GM23338 (cell line): ENCODE results near the gene SF3B1. TPM values are rescaled to one million over a fixed set of nuclear protein-coding genes. Genes with fewer than 3 reads are reported as not detected.

Experiments used
- ATAC-seq: fragments of 200-7000 bp; cut with Tn5 transposase; 3 replicates; pipeline ENCODE4 v1.9.1; 2020
- DNase-seq: peaks from one replicate; pipeline ENCODE4 v3.0.0-alpha.2; 2015; ENCODE audit warnings: low spot score
- H2AFZ ChIP-seq: fragments of 200-600 bp; sonication (generic); 2 replicates; pipeline ENCODE4 v1.8.0; 2016; ENCODE audit warnings: antibody characterized with exemption, mild to moderate bottlenecking, moderate library complexity
- H3F3A ChIP-seq: fragments of 200-600 bp; sonication (generic); replicated peaks from 2 replicates; pipeline ENCODE4 v1.8.0; 2017; ENCODE audit warnings: antibody characterized with exemption, mixed run types, low read depth
- H3K27ac ChIP-seq: fragments of 200-600 bp; sonication (generic); 2 replicates; pipeline ENCODE4 v1.6.1; 2016; ENCODE audit warnings: low read depth
- H3K27me3 ChIP-seq: fragments of 200-600 bp; sonication (generic); 2 replicates; pipeline ENCODE4 v1.8.0; 2016; ENCODE audit warnings: mild to moderate bottlenecking, mixed run types, moderate library complexity; ENCODE audit not compliant: insufficient read depth
- H3K36me3 ChIP-seq: fragments of 200-600 bp; sonication (generic); 2 replicates; pipeline ENCODE4 v1.8.0; 2016; ENCODE audit warnings: mild to moderate bottlenecking; ENCODE audit not compliant: insufficient read depth
- H3K4me1 ChIP-seq: fragments of 200-600 bp; sonication (generic); 2 replicates; pipeline ENCODE4 v1.8.0; 2016; ENCODE audit warnings: mild to moderate bottlenecking, moderate library complexity; ENCODE audit not compliant: insufficient read depth
- H3K4me2 ChIP-seq: fragments of 200-600 bp; sonication (generic); 2 replicates; pipeline ENCODE4 v1.7.1; 2017; ENCODE audit warnings: mixed run types
- H3K4me3 ChIP-seq: fragments of 200-600 bp; sonication (generic); 2 replicates; pipeline ENCODE4 v1.6.1; 2016; ENCODE audit warnings: mixed run types
- H3K79me2 ChIP-seq: fragments of 200-600 bp; sonication (generic); replicated peaks from 2 replicates; pipeline ENCODE4 v1.8.0; 2017; ENCODE audit warnings: mild to moderate bottlenecking; ENCODE audit not compliant: insufficient read depth
- H3K9me2 ChIP-seq: fragments of 200-600 bp; sonication (generic); 2 replicates; pipeline ENCODE4 v1.8.0; 2017; ENCODE audit not compliant: insufficient read depth
- H4K20me1 ChIP-seq: fragments of 200-600 bp; sonication (generic); replicated peaks from 2 replicates; pipeline ENCODE4 v1.8.0; 2017; ENCODE audit warnings: mild to moderate bottlenecking; ENCODE audit not compliant: insufficient read depth
- H3K27ac Mint-ChIP-seq: 2 replicates; pipeline ENCODE4 v1.8.0; 2020; ENCODE audit warnings: inconsistent platforms, mild to moderate bottlenecking, moderate library complexity, mixed read lengths
- H3K27me3 Mint-ChIP-seq: 3 replicates; pipeline ENCODE4 v1.8.0; 2022; ENCODE audit warnings: low read depth, mild to moderate bottlenecking, moderate library complexity, mixed read lengths, inconsistent platforms; ENCODE audit not compliant: insufficient read depth, poor library complexity
- H3K36me3 Mint-ChIP-seq: 3 replicates; pipeline ENCODE4 v1.8.0; 2021; ENCODE audit warnings: low read depth, mild to moderate bottlenecking, inconsistent platforms, moderate library complexity, mixed read lengths
- H3K4me1 Mint-ChIP-seq: 3 replicates; pipeline ENCODE4 v1.8.0; 2020; ENCODE audit warnings: mild to moderate bottlenecking, inconsistent platforms, mixed read lengths
- H3K4me3 Mint-ChIP-seq: 3 replicates; pipeline ENCODE4 v1.8.0; 2021; ENCODE audit warnings: moderate library complexity, mild to moderate bottlenecking, inconsistent platforms, mixed read lengths
- H3K9me3 Mint-ChIP-seq: 3 replicates; pipeline ENCODE4 v1.8.0; 2020; ENCODE audit warnings: moderate library complexity, mild to moderate bottlenecking, inconsistent platforms, mixed read lengths
- CREB1 ChIP-seq: fragments of 250-450 bp; sonication (Bioruptor Pico); IDR thresholded peaks from 2 replicates; pipeline ENCODE4 v1.5.0; 2020; ENCODE audit warnings: low read depth, mild to moderate bottlenecking, moderate library complexity
- CTCF ChIP-seq, 2 experiments: fragments of 200-600 bp in 1 of 2; sonication (generic) in 1 of 2; conservative IDR thresholded peaks; 2 replicates each; pipeline versions ENCODE4 v1.5.1 to v1.6.1; 2016 to 2017; ENCODE audit warnings: antibody characterized with exemption in 2 of 2, low read depth in 2 of 2, mild to moderate bottlenecking in 2 of 2, moderate library complexity in 1 of 2
- EZH2 ChIP-seq: fragments of 200-600 bp; sonication (generic); IDR thresholded peaks from one replicate; pipeline ENCODE4 v1.8.0; 2017; ENCODE audit warnings: antibody characterized with exemption, mild to moderate bottlenecking, low read depth; ENCODE audit not compliant: unreplicated experiment
- EZH2phosphoT487 ChIP-seq: fragments of 200-600 bp; sonication (generic); IDR thresholded peaks from one replicate; pipeline ENCODE4 v1.8.1; 2018; ENCODE audit warnings: antibody characterized with exemption; ENCODE audit not compliant: unreplicated experiment
- JUNB ChIP-seq: IDR thresholded peaks from one replicate; pipeline ENCODE4 v1.6.1; 2016; ENCODE audit warnings: antibody characterized with exemption; ENCODE audit not compliant: unreplicated experiment
- NANOG ChIP-seq: IDR thresholded peaks from 2 replicates; pipeline ENCODE4 v1.6.1; 2016; ENCODE audit warnings: antibody characterized with exemption, borderline replicate concordance
- POLR2AphosphoS5 ChIP-seq: IDR thresholded peaks from 2 replicates; pipeline ENCODE4 v1.6.1; 2016; ENCODE audit warnings: antibody characterized with exemption, low read depth
- REST ChIP-seq: IDR thresholded peaks from one replicate; pipeline ENCODE4 v1.6.1; 2018; ENCODE audit warnings: antibody characterized with exemption; ENCODE audit not compliant: unreplicated experiment
- STAT1 ChIP-seq: IDR thresholded peaks from one replicate; pipeline ENCODE4 v1.6.1; 2016; ENCODE audit warnings: antibody characterized with exemption; ENCODE audit not compliant: unreplicated experiment
- ZNF114 ChIP-seq: fragments of 250-450 bp; sonication (Bioruptor Pico); IDR thresholded peaks from 2 replicates; pipeline ENCODE4 v1.5.0; 2020; ENCODE audit warnings: mild to moderate bottlenecking, moderate library complexity
- ZNF331 ChIP-seq: fragments of 250-450 bp; sonication (Bioruptor Pico); IDR thresholded peaks from 2 replicates; pipeline ENCODE4 v1.5.0; 2020; ENCODE audit warnings: low read depth, mild to moderate bottlenecking, moderate library complexity
- polyA plus RNA-seq: library from polyadenylated mRNA; unstranded; fragments of >200 nt; fragmentation: Nextera tagmentation; extraction: Ambion mirVana; gene quantifications from 2 replicates; pipeline ENCODE4 v1.2.1, GENCODE V29; 2016
- total RNA-seq: library from RNA; depleted of rRNA; stranded (reverse); fragments of >200 nt; shearing (Covaris generic); gene quantifications from 2 replicates; pipeline ENCODE4 v1.2.3, GENCODE V29; 2014
- TF ChIP-seq, protein P1 (sequence below): IDR thresholded peaks from 2 replicates; pipeline ENCODE4 v1.6.1; 2016; ENCODE audit warnings: antibody characterized with exemption
- TF ChIP-seq, protein P2 (sequence below): fragments of 250-450 bp; sonication (Bioruptor Pico); IDR thresholded peaks from 2 replicates; pipeline ENCODE4 v1.5.0; 2020; ENCODE audit warnings: mild to moderate bottlenecking, moderate library complexity

Gene SF3B1
- total and polyA plus RNA-seq, 2 experiments from 2014 or later, result 238 to 340 TPM

- no peaks in the 10 kb centered on the region for H3K4me1 ChIP-seq
- no peak overlapping the region for H3K27ac ChIP-seq
- H3F3A ChIP-seq, result no peaks in the 10 kb centered on the region
- DNase-seq (no peak), ATAC-seq (no peak)
- Mint-ChIP-seq H3K4me1 (no peaks in the 10 kb centered on the region), H3K27ac (no peak overlapping the region), H3K4me3 (no peak overlapping the region), H3K27me3 (no peaks in the 10 kb centered on the region), H3K36me3 (peaks cover 96% of the 10 kb centered on the region), H3K9me3 (no peaks in the 10 kb centered on the region)
- H3K4me2 ChIP-seq, result no peak overlapping the region
- H3K79me2 ChIP-seq, result no peaks in the 10 kb centered on the region; the same call in 1 of the 2 replicates
- H3K27me3 ChIP-seq, result no peaks in the 10 kb centered on the region
- peaks cover 15% of the 10 kb centered on the region; the same call in 1 of the 2 replicates for H4K20me1 ChIP-seq
- H3K9me2 ChIP-seq, result no peaks in the 10 kb centered on the region
- TF ChIP-seq ZNF114 (CRISPR knock-in tag) (no peak), JUNB (no peak), CTCF (conservative IDR thresholded peaks at IDR 0.05; ENCODE audit: low read depth in 2 of 2) (no peak), CREB1 (no peak), ZNF331 (CRISPR knock-in tag) (no peak), REST (no peak), EZH2 (no peak), POLR2AphosphoS5 (no peak), NANOG (no peak), EZH2phosphoT487 (no peak), STAT1 (no peak)
- TF ChIP-seq, protein P1, sequence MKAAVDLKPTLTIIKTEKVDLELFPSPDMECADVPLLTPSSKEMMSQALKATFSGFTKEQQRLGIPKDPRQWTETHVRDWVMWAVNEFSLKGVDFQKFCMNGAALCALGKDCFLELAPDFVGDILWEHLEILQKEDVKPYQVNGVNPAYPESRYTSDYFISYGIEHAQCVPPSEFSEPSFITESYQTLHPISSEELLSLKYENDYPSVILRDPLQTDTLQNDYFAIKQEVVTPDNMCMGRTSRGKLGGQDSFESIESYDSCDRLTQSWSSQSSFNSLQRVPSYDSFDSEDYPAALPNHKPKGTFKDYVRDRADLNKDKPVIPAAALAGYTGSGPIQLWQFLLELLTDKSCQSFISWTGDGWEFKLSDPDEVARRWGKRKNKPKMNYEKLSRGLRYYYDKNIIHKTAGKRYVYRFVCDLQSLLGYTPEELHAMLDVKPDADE, result no peak
- TF ChIP-seq, protein P2, sequence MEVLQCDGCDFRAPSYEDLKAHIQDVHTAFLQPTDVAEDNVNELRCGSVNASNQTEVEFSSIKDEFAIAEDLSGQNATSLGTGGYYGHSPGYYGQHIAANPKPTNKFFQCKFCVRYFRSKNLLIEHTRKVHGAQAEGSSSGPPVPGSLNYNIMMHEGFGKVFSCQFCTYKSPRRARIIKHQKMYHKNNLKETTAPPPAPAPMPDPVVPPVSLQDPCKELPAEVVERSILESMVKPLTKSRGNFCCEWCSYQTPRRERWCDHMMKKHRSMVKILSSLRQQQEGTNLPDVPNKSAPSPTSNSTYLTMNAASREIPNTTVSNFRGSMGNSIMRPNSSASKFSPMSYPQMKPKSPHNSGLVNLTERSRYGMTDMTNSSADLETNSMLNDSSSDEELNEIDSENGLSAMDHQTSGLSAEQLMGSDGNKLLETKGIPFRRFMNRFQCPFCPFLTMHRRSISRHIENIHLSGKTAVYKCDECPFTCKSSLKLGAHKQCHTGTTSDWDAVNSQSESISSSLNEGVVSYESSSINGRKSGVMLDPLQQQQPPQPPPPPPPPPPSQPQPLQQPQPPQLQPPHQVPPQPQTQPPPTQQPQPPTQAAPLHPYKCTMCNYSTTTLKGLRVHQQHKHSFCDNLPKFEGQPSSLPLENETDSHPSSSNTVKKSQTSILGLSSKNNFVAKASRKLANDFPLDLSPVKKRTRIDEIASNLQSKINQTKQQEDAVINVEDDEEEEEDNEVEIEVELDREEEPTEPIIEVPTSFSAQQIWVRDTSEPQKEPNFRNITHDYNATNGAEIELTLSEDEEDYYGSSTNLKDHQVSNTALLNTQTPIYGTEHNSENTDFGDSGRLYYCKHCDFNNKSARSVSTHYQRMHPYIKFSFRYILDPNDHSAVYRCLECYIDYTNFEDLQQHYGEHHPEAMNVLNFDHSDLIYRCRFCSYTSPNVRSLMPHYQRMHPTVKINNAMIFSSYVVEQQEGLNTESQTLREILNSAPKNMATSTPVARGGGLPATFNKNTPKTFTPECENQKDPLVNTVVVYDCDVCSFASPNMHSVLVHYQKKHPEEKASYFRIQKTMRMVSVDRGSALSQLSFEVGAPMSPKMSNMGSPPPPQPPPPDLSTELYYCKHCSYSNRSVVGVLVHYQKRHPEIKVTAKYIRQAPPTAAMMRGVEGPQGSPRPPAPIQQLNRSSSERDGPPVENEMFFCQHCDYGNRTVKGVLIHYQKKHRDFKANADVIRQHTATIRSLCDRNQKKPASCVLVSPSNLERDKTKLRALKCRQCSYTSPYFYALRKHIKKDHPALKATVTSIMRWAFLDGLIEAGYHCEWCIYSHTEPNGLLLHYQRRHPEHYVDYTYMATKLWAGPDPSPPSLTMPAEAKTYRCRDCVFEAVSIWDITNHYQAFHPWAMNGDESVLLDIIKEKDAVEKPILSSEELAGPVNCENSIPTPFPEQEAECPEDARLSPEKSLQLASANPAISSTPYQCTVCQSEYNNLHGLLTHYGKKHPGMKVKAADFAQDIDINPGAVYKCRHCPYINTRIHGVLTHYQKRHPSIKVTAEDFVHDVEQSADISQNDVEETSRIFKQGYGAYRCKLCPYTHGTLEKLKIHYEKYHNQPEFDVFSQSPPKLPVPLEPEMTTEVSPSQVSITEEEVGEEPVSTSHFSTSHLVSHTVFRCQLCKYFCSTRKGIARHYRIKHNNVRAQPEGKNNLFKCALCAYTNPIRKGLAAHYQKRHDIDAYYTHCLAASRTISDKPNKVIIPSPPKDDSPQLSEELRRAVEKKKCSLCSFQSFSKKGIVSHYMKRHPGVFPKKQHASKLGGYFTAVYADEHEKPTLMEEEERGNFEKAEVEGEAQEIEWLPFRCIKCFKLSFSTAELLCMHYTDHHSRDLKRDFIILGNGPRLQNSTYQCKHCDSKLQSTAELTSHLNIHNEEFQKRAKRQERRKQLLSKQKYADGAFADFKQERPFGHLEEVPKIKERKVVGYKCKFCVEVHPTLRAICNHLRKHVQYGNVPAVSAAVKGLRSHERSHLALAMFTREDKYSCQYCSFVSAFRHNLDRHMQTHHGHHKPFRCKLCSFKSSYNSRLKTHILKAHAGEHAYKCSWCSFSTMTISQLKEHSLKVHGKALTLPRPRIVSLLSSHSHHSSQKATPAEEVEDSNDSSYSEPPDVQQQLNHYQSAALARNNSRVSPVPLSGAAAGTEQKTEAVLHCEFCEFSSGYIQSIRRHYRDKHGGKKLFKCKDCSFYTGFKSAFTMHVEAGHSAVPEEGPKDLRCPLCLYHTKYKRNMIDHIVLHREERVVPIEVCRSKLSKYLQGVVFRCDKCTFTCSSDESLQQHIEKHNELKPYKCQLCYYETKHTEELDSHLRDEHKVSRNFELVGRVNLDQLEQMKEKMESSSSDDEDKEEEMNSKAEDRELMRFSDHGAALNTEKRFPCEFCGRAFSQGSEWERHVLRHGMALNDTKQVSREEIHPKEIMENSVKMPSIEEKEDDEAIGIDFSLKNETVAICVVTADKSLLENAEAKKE, result no peak
- H2AFZ ChIP-seq, result no peak overlapping the region
- no peak overlapping the region for H3K4me3 ChIP-seq
- peaks cover 96% of the 10 kb centered on the region for H3K36me3 ChIP-seq
These were observed 34.8 kb downstream of the SF3B1 start for GRCh38 chr2:197399887-197400540.
